ENCODE measurements around the gene SRC. TPM values are rescaled to one million over a fixed set of nuclear protein-coding genes. Genes with fewer than 3 reads are reported as not detected.

Gene SRC
- total and polyA plus RNA-seq, 10 donors = 7.0 to 68.0 (median 31.2) TPM

- Histone ChIP-seq H3K4me1 (no peaks in the 10 kb centered on the region), H3K9me3 (no peaks in the 10 kb centered on the region), H3K27me3 (replicated peaks in 1 of 7) (peaks cover 0 to 68% (median 13%) of the 10 kb centered on the region in 7 donors), H3K4me3 (no peak overlapping the region), H3K27ac (no peak overlapping the region), H3K36me3 (no peaks in the 10 kb centered on the region)
- TF ChIP-seq POLR2AphosphoS5 (IDR thresholded peaks at IDR 0.05) = no peak
- TF ChIP-seq CTCF (IDR thresholded peaks at IDR 0.05 in 8 of 11, conservative IDR thresholded peaks at IDR 0.05 in 3 of 11) = no peak
- DNase-seq = no peak
- intact Hi-C loops (cut with DNase I; ENCODE audit: low total_unique reads) = no loop called here
- 50 to 72% (median 64%) methylated on average over 5 to 11 of the region's 11 CpGs for WGBS, 5 donors
These were observed 76.9 kb downstream of the SRC start for GRCh38 chr20:37422791-37423286.

GRCh38 chr20:37423545-37423944 lies 77.6 kb downstream of the SRC start:
- Histone ChIP-seq H3K27me3 (replicated peaks in 1 of 7) (peaks cover 0 to 68% (median 13%) of the 10 kb centered on the region in 7 donors), H3K4me3 (no peak overlapping the region), H3K9me3 (no peaks in the 10 kb centered on the region), H3K36me3 (no peaks in the 10 kb centered on the region), H3K27ac (no peak overlapping the region), H3K4me1 (no peaks in the 10 kb centered on the region)
- TF ChIP-seq CTCF (IDR thresholded peaks at IDR 0.05 in 8 of 11, conservative IDR thresholded peaks at IDR 0.05 in 3 of 11) (no peak), POLR2AphosphoS5 (IDR thresholded peaks at IDR 0.05) (no peak), POLR2A (IDR thresholded peaks at IDR 0.05) (no peak)
- intact Hi-C loops (cut with DNase I; ENCODE audit: low total_unique reads) = no loop called here
- WGBS, 5 donors = 88 to 93% (median 89%) methylated on average over 10 of the region's 10 CpGs
- no peak for DNase-seq

- Histone ChIP-seq H3K4me3 (no peak overlapping the region), H3K9me3 (no peaks in the 10 kb centered on the region), H3K36me3 (no peaks in the 10 kb centered on the region), H3K4me1 (no peaks in the 10 kb centered on the region), H3K27ac (no peak overlapping the region), H3K27me3 (replicated peaks in 1 of 7) (peaks cover 0 to 68% (median 13%) of the 10 kb centered on the region in 7 donors)
- no peak for TF ChIP-seq POLR2AphosphoS5 (IDR thresholded peaks at IDR 0.05)
- no peak for TF ChIP-seq POLR2A (IDR thresholded peaks at IDR 0.05)
- no peak for TF ChIP-seq CTCF (IDR thresholded peaks at IDR 0.05 in 8 of 11, conservative IDR thresholded peaks at IDR 0.05 in 3 of 11)
- intact Hi-C loops (cut with DNase I; ENCODE audit: low total_unique reads) = no loop called here
- 70 to 91% (median 84%) methylated on average over 3 of the region's 3 CpGs for WGBS, 5 donors
- DNase-seq = no peak
These were observed 78.3 kb downstream of the SRC start for GRCh38 chr20:37424062-37424851.

- Histone ChIP-seq H3K4me1 (no peaks in the 10 kb centered on the region), H3K27ac (no peak overlapping the region), H3K9me3 (no peaks in the 10 kb centered on the region), H3K4me3 (no peak overlapping the region), H3K36me3 (no peaks in the 10 kb centered on the region), H3K27me3 (replicated peaks in 1 of 7) (peaks cover 0 to 59% (median 13%) of the 10 kb centered on the region in 7 donors)
- DNase-seq = no peak
- 83 to 92% (median 86%) methylated on average over 9 of the region's 9 CpGs for WGBS, 5 donors
- intact Hi-C loops (cut with DNase I; ENCODE audit: low total_unique reads) = no loop called here
- no peak for TF ChIP-seq CTCF (IDR thresholded peaks at IDR 0.05 in 8 of 11, conservative IDR thresholded peaks at IDR 0.05 in 3 of 11)
- no peak for TF ChIP-seq POLR2AphosphoS5 (IDR thresholded peaks at IDR 0.05)
- no peak for TF ChIP-seq POLR2A (IDR thresholded peaks at IDR 0.05)
These were observed 79.2 kb downstream of the SRC start for GRCh38 chr20:37425103-37425625.
